HG02870 (cell line): ENCODE measurements around the gene RAB1B.
"Not testable (repeated sequence)": the region's sequence is repeated elsewhere in the genome, so short reads cannot be mapped to it uniquely, and the experiment has no call there.

Experiments
- ATAC-seq: cut with Tn5 transposase; IDR thresholded peaks from one replicate; pipeline ENCODE4 v1.9.1; 2021; ENCODE audit warnings: mild to moderate bottlenecking, moderate library complexity; ENCODE audit not compliant: unreplicated experiment

The RAB1B gene

DNA sequence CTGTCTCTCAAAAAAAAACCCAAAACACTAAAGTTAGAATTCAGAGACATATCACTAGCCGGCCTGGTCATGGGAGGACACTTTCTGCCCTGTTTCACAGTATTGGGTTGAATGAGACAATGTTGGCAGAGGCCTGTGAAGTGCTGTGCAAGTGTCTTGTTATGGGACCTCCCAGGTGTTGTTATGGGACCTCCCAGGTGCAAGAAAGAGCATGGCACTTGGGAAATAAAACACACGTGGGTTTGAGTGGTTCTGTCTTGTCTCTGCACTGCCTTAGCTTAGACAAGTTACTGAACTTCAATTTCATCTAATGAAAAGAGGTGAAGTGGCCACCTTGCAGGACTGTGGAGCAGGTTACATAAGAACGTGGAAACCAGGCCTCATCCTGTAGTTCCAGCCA, 28.9 kb upstream of the RAB1B start:
- no peak for ATAC-seq

DNA sequence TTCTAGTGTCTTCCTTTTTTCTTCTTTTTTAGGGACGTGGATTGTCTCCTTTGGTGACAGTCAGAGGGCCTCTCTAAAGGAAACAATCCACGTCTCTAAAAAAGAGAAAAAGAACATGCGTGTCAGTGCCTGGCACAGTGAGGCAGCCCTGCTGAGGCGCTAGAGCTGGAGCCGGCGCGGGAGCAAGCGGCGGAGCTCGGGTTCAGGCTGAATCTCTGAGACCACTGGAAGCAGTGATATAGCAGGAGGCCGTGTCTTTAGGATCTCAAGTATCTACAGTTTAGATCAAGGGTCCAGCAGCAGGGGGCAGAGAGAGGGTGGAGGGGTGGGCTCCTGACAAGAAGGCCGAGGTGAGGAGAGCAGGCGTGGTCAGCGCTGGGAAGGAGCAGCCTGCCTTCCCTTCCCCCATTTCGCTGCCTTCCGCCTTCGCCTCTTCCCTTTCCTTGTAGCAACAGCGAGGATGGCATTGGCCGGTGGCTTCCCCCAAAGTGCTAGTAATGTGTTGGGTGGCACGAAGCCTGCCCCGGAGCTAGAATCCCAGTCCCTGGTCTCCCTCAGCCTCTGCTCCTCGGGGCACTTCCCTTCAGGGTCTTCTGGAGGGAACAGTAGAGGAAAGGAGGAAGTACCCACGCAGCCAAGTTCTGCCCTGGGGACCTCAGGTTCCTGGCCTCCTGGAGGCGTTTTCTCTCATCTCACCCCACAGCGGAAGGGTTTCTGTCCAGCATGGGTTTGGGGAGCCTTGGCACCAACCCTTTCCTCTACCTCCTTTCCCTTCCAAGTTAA, 28.2 kb upstream of the RAB1B start:
- no peak for ATAC-seq

DNA sequence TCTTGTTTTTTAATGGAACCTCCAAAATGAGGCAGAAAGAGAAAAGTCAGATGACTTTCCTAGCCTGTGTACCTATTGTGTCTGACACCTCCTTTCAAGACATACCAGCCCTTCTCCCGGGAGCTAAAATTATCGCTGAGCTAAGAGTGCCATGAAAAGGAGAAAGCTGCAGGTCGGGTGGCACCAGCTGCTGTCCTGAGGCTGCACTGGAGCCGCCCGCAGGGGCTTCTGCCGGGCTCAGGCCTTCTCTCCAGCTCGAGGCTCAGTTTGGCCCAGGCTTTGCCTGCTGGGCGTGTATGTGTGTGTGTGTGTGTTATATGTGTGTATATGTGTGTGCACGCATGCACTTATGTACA, 27.7 kb upstream of the RAB1B start:
- no peak for ATAC-seq

DNA sequence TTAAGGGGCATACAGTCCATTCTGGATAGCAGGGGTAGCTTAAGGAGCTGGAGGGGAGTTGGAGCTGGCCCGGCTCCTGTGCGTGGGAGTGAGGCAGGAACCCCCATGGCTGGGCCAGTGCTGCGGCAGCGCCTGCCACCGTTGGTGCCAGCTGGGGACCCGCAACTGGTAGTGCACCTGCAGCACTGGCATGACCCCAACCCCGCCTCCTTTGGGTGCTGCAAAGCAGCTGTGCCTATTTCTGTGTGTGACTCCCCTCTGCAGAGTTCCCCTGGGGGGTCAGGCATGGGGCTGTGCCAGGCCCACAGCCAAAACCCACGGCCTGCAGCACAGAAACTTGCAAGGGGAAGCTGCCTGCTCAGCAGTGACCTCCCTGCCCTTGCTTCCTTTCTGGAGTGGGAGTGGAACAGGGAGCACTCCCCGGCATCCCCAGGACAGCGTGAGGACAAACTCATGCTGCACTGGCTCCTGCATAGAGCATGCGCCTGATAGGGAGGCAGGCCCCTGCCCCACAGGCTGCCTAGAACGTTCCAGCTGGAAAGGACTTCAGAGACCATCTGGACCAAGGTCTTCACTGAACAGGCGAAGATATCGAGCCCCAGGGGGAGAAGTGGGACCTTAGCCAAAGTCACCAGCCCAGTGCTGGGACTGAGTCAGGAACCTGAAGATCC, 26.2 kb upstream of the RAB1B start:
- ATAC-seq = no peak

DNA sequence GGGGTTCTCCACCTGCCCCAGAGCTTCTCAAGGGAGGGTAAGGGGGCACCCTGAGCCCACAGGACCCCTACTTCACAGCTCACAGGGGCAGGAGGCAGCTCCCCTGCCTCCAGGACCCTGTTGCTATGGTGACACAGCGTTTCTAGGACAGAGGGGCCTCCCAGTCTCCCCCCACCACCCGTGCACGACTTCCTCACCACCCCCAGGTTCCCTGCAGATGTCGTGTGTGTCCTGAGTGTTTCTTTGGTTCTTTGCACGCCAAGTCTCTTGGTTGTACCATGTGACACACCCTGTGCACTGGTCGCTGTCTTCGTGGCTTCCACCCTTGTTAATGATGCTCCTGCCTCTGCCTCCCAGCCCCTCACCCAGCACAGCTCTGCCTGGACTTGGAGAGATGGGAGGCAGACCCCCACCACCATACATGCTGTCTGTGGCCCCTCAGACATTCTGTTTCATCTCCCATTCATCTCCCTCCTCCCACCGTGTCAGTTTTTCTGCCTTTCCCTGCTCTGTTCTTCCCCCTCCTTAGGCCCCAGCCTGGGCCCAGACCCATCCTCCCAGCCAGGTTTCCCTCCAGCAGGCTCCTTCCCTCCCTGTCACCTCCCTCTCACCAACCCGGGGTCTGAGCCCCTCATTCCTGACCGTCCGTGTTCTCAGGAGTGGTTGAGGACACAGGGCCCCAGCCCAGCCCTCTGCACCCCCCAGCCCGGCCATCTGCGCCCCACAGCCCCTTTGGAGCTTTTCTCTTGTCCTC, 24.5 kb upstream of the RAB1B start:
- no peak for ATAC-seq

DNA sequence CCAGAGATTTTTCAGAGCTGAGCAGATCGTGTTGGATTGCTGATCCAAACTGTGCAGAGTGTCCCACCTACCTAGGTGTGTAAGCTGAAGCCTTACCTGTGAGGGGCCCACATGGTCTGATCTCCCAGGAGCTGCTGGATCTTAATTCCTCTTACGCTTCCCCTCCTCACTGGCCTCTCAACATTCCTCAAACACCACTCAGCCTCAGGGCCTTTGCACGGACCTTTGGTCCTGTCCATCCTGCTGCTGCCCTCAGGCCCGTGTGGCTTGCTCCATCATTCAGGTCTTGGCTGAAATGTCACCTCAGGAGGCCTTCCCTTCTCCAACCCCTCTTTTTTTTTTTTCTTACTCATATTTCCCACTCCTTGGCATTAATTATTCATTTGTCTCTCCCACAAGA, 21.1 kb upstream of the RAB1B start:
- no peak for ATAC-seq

DNA sequence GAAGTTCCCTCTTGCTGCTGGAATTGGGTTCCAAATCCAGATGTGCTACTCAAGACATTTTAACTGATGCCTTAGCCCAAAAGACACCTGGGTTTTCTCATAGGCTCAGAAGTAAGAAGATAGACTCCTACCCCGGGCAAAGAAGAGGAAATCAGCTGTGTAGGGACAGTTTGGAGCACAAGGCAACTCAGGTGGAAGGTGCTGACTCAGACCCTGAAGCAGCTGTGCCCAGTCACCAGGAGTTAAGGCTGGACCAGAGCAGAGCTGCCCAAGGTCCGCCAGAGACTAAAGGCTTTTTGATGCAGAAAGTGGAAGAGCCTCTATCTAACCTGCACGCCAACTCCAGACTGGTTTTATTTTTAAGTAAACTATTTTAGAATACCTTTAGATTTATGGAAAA, 20.6 kb upstream of the RAB1B start:
- ATAC-seq = no peak

DNA sequence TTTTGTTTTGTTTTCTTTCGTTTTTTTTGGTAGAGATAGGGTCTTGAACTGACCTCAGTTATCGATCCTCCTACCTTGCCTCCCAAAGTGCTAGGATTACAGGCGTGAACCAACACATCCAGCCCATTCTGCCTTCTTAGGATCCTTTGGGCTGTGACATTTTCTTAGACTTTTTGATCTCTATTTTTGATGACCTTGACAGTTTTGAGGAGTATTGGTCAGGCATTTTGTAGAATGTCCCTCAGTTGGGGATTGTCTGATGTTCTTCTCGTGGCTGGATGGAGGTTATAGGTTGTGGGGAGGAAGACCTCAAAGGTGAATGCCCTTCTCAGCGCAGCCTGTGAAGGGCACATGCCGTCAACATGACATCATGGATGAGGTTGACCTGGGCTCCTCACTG, 19.5 kb upstream of the RAB1B start:
- ATAC-seq = no peak

DNA sequence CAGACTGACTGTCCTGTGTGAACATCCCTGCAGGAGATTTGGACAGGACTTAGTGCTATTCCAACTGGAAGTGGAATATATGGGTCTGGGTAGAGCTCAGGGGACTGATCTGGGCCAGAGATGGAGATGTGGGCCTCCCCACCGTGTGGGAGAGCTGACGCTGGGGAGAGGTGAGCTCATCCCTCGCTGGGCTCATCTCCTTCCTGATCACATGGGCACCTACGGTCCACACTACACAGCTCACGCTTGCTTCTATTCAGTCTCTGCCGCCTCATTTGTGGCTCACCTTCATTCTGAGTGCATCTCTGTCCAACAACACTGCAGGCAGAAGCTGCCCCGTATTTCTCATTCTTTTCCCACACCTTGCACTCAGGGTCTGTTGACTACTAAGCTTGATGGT, 16.6 kb upstream of the RAB1B start:
- no peak for ATAC-seq

DNA sequence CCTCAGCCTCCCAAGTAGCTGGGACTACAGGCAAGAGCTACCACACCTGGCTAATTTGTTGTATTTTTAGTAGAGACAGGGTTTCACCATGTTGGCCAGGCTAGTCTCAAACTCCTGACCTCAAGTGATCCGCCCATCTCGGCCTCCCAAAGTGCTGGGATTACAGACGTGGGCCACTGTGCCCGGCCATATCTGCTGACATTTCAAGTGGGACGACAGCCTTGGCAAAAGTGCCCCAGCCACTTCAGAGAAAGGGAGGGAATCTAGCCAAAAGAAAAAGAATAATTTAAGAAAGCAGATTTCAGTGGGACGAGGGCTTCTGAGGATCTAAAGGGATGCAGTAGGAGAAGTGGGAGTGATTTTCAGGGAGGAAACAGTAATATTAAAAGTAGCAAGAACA, 15.4 kb upstream of the RAB1B start:
- ATAC-seq = not testable (repeated sequence)

DNA sequence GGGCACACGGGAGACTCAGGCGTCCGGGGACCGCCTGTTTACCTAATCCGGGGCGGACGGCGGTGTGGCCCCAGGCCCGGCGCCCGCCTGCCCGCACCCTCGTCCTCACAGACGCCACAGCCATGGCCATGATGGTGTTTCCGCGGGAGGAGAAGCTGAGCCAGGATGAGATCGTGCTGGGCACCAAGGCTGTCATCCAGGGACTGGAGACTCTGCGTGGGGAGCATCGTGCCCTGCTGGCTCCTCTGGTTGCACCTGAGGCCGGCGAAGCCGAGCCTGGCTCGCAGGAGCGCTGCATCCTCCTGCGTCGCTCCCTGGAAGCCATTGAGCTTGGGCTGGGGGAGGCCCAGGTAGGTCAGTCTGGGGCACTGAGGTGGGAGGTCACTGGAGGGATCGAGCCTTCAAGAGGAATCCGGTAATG, 10.0 kb upstream of the RAB1B start:
- ATAC-seq = no peak

DNA sequence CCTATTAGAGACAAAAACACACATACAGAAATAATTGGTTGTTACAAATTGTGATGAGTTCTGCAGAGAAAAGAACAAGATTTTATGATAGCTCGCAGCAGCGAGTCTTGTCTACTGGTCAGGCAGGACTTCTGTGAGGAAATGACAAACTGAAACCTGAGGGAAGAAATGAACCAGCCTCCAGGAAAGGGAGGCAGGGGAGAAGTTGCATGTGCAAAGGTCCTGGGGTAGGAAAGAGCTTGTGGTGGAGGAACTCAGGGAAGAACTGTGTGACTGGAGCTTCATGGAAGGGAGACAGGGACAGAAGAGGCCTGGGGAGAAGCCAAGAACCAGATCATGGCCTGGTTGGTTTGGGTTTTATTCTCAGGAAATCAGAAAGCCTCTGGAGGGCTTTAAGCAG, 9.2 kb upstream of the RAB1B start:
- ATAC-seq = no peak

DNA sequence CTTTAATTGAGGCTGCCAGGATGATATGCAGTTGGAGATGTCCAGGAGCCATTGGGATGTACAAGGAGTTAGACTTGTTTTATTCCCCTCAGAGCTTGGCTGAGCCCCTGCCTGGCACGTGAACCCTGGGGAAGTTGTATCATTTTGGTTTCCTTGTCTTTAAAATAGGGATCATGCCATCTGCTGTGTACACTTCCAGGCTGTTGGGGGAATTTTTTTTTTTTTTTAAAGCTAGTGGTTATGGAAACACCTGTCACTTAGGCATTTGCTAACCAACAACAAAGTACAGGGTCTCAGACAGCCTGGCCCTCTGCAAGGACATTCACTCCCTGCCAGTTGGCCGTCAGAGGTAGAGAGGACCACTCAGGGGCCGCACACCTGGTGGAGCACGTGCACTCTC, 8.5 kb upstream of the RAB1B start:
- no peak for ATAC-seq

DNA sequence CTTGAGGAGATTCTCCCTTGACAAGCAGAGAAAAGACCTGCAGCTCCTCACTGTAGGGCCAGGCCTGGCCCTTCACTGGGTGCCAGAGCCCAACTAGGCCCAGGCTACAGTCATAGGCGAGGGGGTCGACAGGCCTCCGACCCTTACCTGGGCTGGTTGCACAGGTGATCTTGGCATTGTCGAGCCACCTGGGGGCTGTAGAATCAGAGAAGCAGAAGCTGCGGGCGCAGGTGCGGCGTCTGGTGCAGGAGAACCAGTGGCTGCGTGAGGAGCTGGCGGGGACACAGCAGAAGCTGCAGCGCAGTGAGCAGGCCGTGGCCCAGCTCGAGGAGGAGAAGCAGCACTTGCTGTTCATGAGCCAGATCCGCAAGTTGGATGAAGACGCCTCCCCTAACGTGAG, 6.9 kb upstream of the RAB1B start:
- ATAC-seq = no peak

DNA sequence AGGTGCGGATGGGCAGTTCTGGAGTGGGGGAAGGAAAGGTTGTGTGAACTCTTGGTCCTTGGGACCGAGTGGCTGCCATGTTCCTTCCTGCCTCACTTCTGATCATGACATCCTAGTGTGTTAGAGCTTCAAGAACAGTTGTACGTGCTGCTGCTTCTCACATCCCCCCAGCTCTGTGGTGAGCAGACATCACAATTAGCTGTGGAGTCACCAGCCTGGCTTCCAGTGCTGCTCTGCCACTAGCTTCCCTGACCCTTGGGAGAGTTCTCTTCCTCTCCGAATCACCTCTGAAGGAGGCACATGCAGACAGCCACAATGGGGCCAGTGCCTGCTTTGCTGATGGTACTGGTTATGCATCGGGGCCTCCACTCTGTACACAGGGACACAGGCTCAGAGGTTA, 6.2 kb upstream of the RAB1B start:
- ATAC-seq = no peak

DNA sequence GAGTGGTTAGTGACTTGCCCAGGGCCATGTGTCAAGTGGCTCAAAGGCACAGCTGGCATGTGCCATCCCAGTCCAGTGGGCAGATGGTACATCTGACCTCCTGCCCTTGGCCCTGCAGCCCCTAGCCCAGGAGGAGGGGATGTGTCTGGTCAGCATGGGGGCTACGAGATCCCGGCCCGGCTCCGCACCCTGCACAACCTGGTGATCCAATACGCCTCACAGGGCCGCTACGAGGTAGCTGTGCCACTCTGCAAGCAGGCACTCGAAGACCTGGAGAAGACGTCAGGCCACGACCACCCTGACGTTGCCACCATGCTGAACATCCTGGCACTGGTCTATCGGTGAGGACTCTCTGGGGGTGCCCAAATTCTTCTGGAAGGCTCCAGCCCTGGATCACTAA, 5.7 kb upstream of the RAB1B start:
- ATAC-seq = no peak

DNA sequence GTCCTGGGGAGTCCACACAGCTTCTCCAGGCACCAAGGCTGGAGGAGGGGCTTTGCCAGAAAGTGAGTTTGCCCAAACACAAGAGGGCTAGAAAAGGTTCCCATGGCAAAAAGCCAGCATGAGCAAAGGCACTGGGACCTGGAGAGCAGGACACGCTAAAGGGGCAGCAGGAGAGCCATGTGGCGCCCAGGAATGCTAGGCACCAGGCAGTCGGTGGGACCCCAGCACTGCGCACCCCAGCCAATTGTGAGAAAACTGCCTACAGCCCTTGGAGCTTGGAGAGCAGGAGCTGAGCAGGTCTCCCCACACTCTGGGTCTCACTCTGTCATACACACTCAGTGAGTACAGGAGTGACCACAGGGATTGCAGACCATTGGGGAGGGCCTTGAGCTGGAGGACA, 5.2 kb upstream of the RAB1B start:
- no peak for ATAC-seq

DNA sequence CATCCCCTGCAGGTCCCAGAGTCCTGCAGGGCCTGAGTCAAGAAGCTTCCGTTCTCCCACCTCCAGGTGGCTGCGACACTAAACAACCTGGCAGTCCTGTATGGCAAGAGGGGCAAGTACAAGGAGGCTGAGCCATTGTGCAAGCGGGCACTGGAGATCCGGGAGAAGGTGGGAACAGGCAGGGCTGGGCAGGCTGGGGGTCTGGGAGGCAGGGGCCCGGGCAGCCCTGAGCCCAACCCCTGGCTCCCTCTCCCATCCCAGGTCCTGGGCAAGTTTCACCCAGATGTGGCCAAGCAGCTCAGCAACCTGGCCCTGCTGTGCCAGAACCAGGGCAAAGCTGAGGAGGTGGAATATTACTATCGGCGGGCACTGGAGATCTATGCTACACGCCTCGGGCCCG, 4.7 kb upstream of the RAB1B start:
- ATAC-seq = no peak

DNA sequence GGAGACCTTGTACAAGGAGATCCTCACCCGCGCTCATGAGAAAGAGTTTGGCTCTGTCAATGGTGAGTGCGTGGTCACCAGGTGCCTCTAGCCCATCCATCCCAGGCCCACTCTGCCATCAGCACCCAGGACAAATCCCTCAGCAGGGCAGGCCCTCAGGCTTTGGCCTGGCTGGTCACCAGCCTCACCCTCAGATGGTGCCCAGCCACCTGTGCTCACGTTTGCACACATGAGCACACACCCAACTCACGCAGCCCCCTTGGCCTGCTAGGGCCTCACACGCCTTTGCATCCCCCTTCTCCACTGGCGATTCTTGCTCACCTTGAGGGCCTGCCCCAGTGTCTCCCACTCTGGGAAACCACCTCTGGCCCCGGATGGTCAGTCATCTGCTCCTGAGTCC, 4.1 kb upstream of the RAB1B start:
- no peak for ATAC-seq

DNA sequence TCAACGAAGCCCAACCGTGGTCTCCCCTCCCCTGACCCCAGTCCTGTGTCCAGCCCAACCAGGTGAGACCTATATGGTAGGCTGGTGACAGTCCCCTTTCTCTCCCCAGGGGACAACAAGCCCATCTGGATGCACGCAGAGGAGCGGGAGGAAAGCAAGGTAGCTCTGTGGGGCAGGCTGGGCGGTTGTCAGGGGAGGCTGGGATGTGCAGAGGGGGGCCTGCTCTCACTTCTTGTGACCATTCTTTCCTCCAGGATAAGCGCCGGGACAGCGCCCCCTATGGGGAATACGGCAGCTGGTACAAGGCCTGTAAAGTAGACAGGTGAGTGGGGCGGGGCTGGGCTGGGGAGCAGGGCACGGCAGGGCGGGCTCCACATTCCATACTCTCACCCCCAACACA, 3.5 kb upstream of the RAB1B start:
- ATAC-seq = no peak

DNA sequence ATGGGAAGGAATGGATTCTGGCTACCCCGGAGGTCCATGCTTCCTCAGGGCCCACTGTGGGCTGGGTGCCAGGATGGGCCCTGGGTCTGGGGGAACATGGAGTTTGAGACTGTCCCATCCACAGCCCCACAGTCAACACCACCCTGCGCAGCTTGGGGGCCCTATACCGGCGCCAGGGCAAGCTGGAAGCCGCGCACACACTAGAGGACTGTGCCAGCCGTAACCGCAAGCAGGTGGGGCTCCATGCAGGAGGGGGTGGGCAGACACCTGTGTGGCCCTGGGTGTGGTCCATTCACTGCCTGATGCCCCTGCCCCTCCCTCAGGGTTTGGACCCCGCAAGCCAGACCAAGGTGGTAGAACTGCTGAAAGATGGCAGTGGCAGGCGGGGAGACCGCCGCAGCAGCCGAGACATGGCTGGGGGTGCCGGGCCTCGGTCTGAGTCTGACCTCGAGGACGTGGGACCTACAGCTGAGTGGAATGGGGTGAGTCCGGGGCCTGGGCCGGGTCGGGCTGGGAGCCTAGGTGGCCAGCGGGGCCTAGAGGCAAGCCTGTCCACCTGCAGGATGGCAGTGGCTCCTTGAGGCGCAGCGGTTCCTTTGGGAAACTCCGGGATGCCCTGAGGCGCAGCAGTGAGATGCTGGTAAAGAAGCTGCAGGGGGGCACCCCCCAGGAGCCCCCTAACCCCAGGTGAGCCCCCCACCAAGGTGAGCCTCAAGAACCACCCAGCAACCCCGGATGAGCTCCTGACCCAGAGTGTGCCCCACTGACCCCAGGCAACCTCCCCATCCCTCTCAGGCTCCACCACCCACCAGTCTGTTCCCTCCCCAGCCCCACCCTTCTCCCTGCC, 2.7 kb upstream of the RAB1B start:
- ATAC-seq = no peak
